ENCODE results near the gene OR2V2.
"Not testable (repeated sequence)": the region's sequence is repeated elsewhere in the genome, so short reads cannot be mapped to it uniquely, and the experiment has no call there.

OR2V2 gene

DNA sequence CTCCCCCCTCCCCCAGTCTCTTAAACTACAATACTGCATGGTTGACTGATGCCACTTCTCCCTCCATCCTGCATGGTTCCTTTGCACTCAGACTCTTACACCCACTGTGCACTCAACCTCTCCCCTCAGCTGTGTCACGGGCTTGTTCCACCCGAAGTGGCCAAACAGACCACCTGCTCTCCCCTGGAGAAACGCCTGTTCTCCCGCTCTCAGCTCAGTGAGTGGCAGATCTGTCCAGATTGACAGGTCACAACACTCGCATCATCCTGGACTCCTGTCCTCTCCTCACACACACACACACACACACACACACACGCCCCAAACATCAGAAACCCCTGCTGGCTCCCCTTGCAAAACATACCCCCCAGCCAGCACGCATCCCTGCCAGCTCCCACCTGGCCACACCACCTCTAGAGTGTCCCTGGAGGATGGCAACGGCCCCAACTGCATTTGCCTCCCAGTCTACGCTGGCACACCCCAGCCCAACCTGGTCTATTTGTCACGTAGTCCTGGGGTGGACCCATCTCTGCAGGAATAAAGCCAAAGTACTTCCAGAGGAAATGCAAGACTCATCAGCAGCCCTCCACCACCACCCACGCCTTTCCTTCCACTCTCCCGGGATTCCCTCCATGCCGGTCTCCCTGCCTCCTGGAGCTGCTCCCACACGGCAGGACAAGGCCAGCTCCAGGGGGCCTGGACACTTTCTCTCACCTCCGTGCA is 19.3 kb upstream of the OR2V2 start:
- no peaks in the 10 kb centered on the region for H3K36me3 ChIP-seq (ENCODE audit: control insufficient read depth, insufficient read depth, low read length)
- no peak overlapping the region for H3K4me3 ChIP-seq (ENCODE audit: insufficient read depth, low read depth, low read length)
- 78 to 79% methylated on average over 15 of the region's 15 CpGs for WGBS, 2 experiments
- no peaks in the 10 kb centered on the region for H3K27me3 ChIP-seq (ENCODE audit: control insufficient read depth, insufficient read depth, low read length, poor library complexity, severe bottlenecking)
- H3K9me3 ChIP-seq (ENCODE audit: control insufficient read depth, low read length), result no peaks in the 10 kb centered on the region
- no peak overlapping the region for H3K27ac ChIP-seq (ENCODE audit: insufficient read depth, low read depth, low read length, poor library complexity, severe bottlenecking)
- no peaks in the 10 kb centered on the region for H3K4me1 ChIP-seq (ENCODE audit: control insufficient read depth, insufficient read depth, low read length)

DNA sequence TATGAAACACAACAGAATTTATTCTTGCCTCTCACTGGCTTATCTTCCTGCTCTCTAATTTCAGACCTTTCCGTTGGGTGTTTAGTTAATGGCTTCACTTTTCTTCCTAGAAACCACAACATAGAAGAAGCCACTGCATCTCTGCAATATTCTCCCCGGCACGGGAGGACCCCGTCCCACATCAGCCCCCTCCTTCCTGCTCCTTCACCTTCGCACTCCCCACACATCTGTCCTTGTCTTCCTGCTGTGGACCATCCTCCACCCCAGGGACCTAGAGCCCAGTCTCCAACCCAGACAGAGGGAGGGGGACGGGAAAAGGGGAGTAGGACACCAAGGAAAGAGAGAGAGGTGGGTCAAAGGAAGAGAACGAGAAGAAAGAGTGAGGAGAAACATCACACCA is 17.8 kb upstream of the OR2V2 start:
- H3K4me3 ChIP-seq (ENCODE audit: insufficient read depth, low read depth, low read length), result no peak overlapping the region
- no peaks in the 10 kb centered on the region for H3K27me3 ChIP-seq (ENCODE audit: control insufficient read depth, insufficient read depth, low read length, poor library complexity, severe bottlenecking)
- WGBS, 2 experiments, result 76 to 77% methylated on average over 7 of the region's 7 CpGs
- no peaks in the 10 kb centered on the region for H3K4me1 ChIP-seq (ENCODE audit: control insufficient read depth, insufficient read depth, low read length)
- no peak overlapping the region for H3K27ac ChIP-seq (ENCODE audit: insufficient read depth, low read depth, low read length, poor library complexity, severe bottlenecking)
- H3K36me3 ChIP-seq (ENCODE audit: control insufficient read depth, insufficient read depth, low read length), result no peaks in the 10 kb centered on the region
- H3K9me3 ChIP-seq (ENCODE audit: control insufficient read depth, low read length), result no peaks in the 10 kb centered on the region

DNA sequence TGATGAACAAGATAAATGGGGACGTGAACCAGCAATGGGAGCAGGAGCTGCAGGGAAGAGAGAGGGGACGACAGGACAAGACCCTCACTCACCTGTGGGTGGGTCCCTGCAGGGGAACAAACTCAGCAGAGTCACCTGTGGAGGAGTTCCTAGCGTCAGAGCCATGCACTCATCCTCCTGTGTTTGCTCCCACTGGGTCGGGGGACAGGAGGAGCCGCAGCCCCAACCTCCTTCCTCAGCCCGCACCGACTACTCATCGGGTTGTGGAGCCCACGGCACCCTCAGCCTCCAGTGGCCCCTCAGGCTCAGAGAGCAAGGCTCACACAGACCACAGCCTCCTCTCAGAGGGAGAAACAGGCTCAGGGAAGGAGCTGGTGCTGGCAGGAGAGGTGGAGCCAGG is 17.3 kb upstream of the OR2V2 start:
- H3K27ac ChIP-seq (ENCODE audit: insufficient read depth, low read depth, low read length, poor library complexity, severe bottlenecking); H3K4me3 ChIP-seq (ENCODE audit: insufficient read depth, low read depth, low read length); H3K4me1 ChIP-seq (ENCODE audit: control insufficient read depth, insufficient read depth, low read length); H3K9me3 ChIP-seq (ENCODE audit: control insufficient read depth, low read length); H3K27me3 ChIP-seq (ENCODE audit: control insufficient read depth, insufficient read depth, low read length, poor library complexity, severe bottlenecking); H3K36me3 ChIP-seq (ENCODE audit: control insufficient read depth, insufficient read depth, low read length): not testable (repeated sequence)
- 73 to 78% methylated on average over 9 of the region's 9 CpGs for WGBS, 2 experiments

DNA sequence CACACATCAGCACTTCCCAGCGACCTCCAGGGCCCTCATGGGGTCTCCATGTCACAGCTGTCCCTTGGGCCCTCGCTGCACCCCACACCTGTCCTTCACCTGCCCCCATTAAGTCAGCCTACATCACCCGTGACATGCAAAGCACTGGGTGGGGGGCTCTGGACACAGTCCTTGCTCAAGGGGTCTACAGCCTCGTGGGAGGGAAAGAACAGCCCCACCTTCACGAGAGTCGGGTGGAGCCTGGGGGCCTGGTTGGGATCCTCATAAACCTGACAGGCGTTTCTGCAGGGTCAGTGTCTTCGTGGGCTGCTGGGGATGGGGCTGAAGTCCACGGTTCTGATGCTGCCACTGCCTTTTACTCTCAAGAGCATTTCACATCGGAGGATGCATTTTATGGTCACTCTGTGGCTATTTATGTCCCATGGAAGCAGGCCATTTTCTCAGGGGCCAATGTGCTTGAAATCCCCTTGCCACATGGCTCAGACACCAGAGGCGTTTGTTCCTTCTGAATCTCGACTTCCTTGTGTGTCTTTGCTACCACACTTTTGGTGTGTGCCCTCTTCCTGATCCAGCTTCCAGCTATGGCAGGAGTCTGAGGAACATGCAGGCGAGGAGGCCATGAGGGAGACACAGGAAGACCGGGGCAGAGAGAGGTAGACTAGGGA is 16.4 kb upstream of the OR2V2 start, which contains the start of gene OR2V1:
TSS of gene OR2V1 (minus strand) at position 338 of the 665 bp plus-strand sequence. CDS start 5,865 bp downstream, outside the sequence.
- Histone ChIP-seq H3K27ac (ENCODE audit: insufficient read depth, low read depth, low read length, poor library complexity, severe bottlenecking) (no peak within 1 kb of the TSS), H3K36me3 (ENCODE audit: control insufficient read depth, insufficient read depth, low read length) (no peaks in the 10 kb centered on the region)
- 77 to 82% methylated on average over 14 of the region's 14 CpGs for WGBS, 2 experiments

DNA sequence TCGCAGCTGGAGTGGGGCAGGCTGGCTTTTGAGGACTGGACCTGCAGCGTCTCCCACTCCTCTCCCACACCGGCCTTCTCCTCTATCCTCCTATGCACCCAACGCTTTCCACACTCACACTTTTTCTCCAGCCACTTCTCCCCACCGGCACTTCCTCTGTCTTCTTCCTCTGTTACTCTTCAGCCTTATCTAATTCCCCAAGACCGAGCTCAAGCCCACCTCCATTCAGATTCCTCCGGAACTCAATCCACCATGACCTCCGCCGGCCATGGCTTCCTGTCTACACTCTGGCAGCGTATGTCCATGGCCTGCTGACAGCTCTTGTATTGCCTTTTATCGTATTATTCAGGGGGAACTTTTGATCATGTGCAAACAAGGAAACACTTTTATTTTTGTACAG is 15.9 kb upstream of the OR2V2 start:
- Histone ChIP-seq H3K4me1 (ENCODE audit: control insufficient read depth, insufficient read depth, low read length) (no peaks in the 10 kb centered on the region), H3K9me3 (ENCODE audit: control insufficient read depth, low read length) (no peaks in the 10 kb centered on the region), H3K4me3 (ENCODE audit: insufficient read depth, low read depth, low read length) (no peak overlapping the region), H3K27ac (ENCODE audit: insufficient read depth, low read depth, low read length, poor library complexity, severe bottlenecking) (no peak overlapping the region), H3K36me3 (ENCODE audit: control insufficient read depth, insufficient read depth, low read length) (no peaks in the 10 kb centered on the region), H3K27me3 (ENCODE audit: control insufficient read depth, insufficient read depth, low read length, poor library complexity, severe bottlenecking) (no peaks in the 10 kb centered on the region)
- 82 to 83% methylated on average over 11 of the region's 11 CpGs for WGBS, 2 experiments

More for the DNA sequence above, 16.4 kb upstream of the OR2V2 start, which contains the start of gene OR2V1:
- H3K4me1 ChIP-seq (ENCODE audit: control insufficient read depth, insufficient read depth, low read length), result no peaks in the 10 kb centered on the region
- no peak within 1 kb of the TSS for H3K4me3 ChIP-seq (ENCODE audit: insufficient read depth, low read depth, low read length)
- H3K27me3 ChIP-seq (ENCODE audit: control insufficient read depth, insufficient read depth, low read length, poor library complexity, severe bottlenecking), result no peaks in the 10 kb centered on the region
- H3K9me3 ChIP-seq (ENCODE audit: control insufficient read depth, low read length), result no peaks in the 10 kb centered on the region

DNA sequence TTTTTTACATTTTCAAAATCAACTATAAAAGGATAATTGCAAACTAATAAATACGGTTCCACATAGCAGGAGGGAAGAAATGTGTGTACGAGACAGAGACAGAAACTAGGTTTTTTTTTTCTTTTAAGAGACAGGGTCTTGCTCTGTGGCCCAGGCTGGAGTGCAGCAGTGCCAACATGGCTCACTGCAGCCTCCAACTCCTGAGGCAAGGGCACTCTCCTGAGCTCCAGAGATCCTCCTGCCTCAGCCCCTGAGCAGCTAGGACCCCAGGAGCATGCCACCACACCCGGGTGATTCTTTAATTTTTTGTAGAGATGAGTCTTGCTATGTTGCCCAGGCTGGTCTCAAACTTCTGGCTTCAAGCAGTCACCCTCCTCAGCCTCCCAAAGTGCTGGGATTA is 14.3 kb upstream of the OR2V2 start:
- Histone ChIP-seq H3K27ac (ENCODE audit: insufficient read depth, low read depth, low read length, poor library complexity, severe bottlenecking) (no peak overlapping the region), H3K4me3 (ENCODE audit: insufficient read depth, low read depth, low read length) (no peak overlapping the region), H3K9me3 (ENCODE audit: control insufficient read depth, low read length) (no peaks in the 10 kb centered on the region), H3K27me3 (ENCODE audit: control insufficient read depth, insufficient read depth, low read length, poor library complexity, severe bottlenecking) (no peaks in the 10 kb centered on the region), H3K4me1 (ENCODE audit: control insufficient read depth, insufficient read depth, low read length) (no peaks in the 10 kb centered on the region), H3K36me3 (ENCODE audit: control insufficient read depth, insufficient read depth, low read length) (no peaks in the 10 kb centered on the region)
- 81% methylated on average over 3 of the region's 3 CpGs for WGBS, 2 experiments

DNA sequence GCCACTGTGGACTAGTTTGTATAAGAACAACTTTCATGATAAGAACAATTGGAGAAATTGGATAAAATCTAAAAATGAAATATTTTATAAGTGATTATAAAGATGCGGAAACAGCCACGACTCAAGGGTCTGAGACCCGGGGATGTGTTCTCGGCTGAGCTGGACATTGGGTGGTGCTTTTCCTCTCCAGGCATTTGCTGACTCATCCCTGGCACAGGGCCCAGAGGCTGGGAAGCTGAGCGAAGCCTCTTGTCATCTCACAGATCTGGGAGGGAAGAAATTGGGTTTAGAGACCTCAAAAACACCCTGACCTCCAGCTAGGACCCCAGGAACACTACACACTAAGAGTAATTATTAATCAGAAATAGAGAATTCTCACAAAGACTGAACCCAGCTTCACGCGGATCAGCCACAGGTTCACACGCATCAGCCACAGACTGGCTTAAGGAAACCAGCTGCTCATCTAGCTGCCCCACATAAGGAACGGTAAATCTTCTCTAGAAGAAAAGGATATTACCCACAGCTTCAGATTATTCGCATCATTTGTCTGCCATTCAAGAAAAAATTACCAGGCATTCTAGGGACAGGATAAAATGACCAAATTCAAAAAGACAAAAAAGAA is 13.7 kb upstream of the OR2V2 start:
- no peak overlapping the region for H3K27ac ChIP-seq (ENCODE audit: insufficient read depth, low read depth, low read length, poor library complexity, severe bottlenecking)
- no peak overlapping the region for H3K4me3 ChIP-seq (ENCODE audit: insufficient read depth, low read depth, low read length)
- H3K9me3 ChIP-seq (ENCODE audit: control insufficient read depth, low read length), result no peaks in the 10 kb centered on the region
- no peaks in the 10 kb centered on the region for H3K36me3 ChIP-seq (ENCODE audit: control insufficient read depth, insufficient read depth, low read length)
- H3K4me1 ChIP-seq (ENCODE audit: control insufficient read depth, insufficient read depth, low read length), result no peaks in the 10 kb centered on the region
- no peaks in the 10 kb centered on the region for H3K27me3 ChIP-seq (ENCODE audit: control insufficient read depth, insufficient read depth, low read length, poor library complexity, severe bottlenecking)
- WGBS, 2 experiments, result 90 to 94% methylated on average over 9 to 10 of the region's 10 CpGs

DNA sequence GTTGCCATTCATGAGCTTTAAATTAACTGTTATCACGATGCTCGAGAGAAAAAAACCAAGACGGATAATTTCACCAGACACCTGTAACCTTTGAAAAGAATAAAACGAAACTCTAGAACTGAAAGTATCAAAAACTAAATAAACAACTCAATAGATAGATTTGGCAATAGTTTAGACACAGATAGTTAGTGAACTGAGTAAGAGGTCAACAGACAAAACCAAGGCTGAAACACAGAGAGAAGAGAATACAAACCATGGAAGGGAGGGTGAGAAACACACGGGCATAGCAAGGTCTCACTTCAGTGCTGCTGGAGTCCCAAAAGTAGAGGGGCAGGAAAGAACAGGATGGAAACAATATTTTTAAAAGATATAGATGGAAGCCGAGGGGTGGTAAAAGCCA is 13.1 kb upstream of the OR2V2 start:
- Histone ChIP-seq H3K9me3 (ENCODE audit: control insufficient read depth, low read length) (no peaks in the 10 kb centered on the region), H3K27ac (ENCODE audit: insufficient read depth, low read depth, low read length, poor library complexity, severe bottlenecking) (no peak overlapping the region), H3K4me3 (ENCODE audit: insufficient read depth, low read depth, low read length) (no peak overlapping the region), H3K27me3 (ENCODE audit: control insufficient read depth, insufficient read depth, low read length, poor library complexity, severe bottlenecking) (no peaks in the 10 kb centered on the region), H3K4me1 (ENCODE audit: control insufficient read depth, insufficient read depth, low read length) (no peaks in the 10 kb centered on the region), H3K36me3 (ENCODE audit: control insufficient read depth, insufficient read depth, low read length) (no peaks in the 10 kb centered on the region)
- WGBS, 2 experiments, result 86 to 93% methylated on average over 5 to 6 of the region's 6 CpGs

DNA sequence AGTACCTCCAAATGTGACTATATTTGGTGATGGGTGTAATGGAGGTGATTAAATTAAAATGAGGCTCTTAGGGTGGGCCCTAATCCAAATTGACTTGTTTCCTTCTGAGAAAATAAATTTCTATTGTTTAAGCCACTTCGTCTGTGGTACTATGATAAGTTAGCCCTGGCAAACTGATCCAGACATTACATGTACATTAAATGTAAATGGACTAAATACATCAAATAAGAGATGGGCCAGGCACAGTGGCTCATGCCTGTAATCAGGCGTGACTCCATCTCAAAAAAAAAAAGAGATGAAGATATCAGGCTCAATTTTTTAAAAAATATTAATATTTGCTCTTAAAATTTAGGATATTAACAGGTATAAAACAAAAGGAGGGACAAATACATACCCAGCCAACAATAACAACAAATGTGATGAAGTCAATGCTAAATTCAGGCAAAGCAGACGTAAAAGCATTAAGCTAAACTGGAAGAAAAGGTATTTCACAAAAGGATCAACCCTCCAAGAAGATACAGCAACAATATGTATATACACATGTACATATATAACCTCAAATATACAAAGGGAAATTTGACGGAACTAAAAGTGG is 10.9 kb upstream of the OR2V2 start:
- WGBS, 2 experiments, result 86 to 87% methylated on average over 2 to 3 of the region's 4 CpGs

DNA sequence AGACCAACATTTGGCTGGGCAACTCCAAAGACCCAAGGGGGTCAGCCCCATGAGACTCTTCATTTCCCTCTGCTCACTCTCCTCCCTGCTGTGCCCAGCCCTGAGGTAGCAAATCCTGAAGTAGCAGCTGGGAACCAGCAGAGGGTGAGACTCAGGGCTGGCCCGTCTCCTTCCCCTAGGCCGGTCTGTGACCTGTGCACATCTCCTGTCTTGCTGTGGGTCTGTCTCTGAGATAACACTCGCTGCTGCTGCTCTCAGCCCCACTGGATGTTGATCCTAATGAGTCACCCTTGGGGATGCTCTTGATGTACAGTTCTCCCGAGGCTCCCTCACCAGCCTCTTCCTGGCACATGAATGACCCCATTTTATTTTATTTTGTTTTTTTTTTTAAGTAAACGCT is 9.1 kb upstream of the OR2V2 start:
- Histone ChIP-seq H3K4me1 (ENCODE audit: control insufficient read depth, insufficient read depth, low read length) (no peaks in the 10 kb centered on the region), H3K27ac (ENCODE audit: insufficient read depth, low read depth, low read length, poor library complexity, severe bottlenecking) (no peak overlapping the region), H3K4me3 (ENCODE audit: insufficient read depth, low read depth, low read length) (no peak overlapping the region), H3K36me3 (ENCODE audit: control insufficient read depth, insufficient read depth, low read length) (no peaks in the 10 kb centered on the region), H3K9me3 (ENCODE audit: control insufficient read depth, low read length) (no peaks in the 10 kb centered on the region), H3K27me3 (ENCODE audit: control insufficient read depth, insufficient read depth, low read length, poor library complexity, severe bottlenecking) (peaks cover 4% of the 10 kb centered on the region)
- WGBS, 2 experiments, result 66 to 82% methylated on average over 5 of the region's 5 CpGs

More for the DNA sequence above, 10.9 kb upstream of the OR2V2 start:
- H3K4me3 ChIP-seq (ENCODE audit: insufficient read depth, low read depth, low read length), result no peak overlapping the region
- H3K27ac ChIP-seq (ENCODE audit: insufficient read depth, low read depth, low read length, poor library complexity, severe bottlenecking), result no peak overlapping the region
- no peaks in the 10 kb centered on the region for H3K36me3 ChIP-seq (ENCODE audit: control insufficient read depth, insufficient read depth, low read length)
- H3K9me3 ChIP-seq (ENCODE audit: control insufficient read depth, low read length), result no peaks in the 10 kb centered on the region
- H3K4me1 ChIP-seq (ENCODE audit: control insufficient read depth, insufficient read depth, low read length), result no peaks in the 10 kb centered on the region
- peaks cover 4% of the 10 kb centered on the region for H3K27me3 ChIP-seq (ENCODE audit: control insufficient read depth, insufficient read depth, low read length, poor library complexity, severe bottlenecking)
